Natural killer cell treated with Interleukin-12 subunit alpha and Interleukin-12 subunit beta and Interleukin-15 and Interleukin-18, amount 100 ng/mL, for 72 hours (primary cell): ENCODE data around the gene ZNF320. TPM values are rescaled to one million over a fixed set of nuclear protein-coding genes. Genes with fewer than 3 reads are reported as not detected.
A peak's percentile ranks its signal among the peaks of the same experiment; 100 is the strongest.
"Not testable (repeated sequence)": the region's sequence is repeated elsewhere in the genome, so short reads cannot be mapped to it uniquely, and the experiment has no call there.

ENCODE experiments used
- ATAC-seq, 2 donors: fragments of 150-1000 bp; cut with Tn5 transposase in 1 of 2; sonication (Bioruptor Pico), chemical (Tn5 transposase) in 1 of 2; 2 replicates each; pipeline ENCODE4 v1.10.0; 2021
- DNase-seq: peaks from one replicate; pipeline ENCODE4 v3.0.0; 2022; ENCODE audit warnings: low spot score
- H3K27ac Mint-ChIP-seq, 2 donors: 1 replicate in 1 of 2; 2 replicates in 1 of 2; pipeline ENCODE4 v1.8.0; 2022; ENCODE audit warnings: mixed read lengths in 2 of 2, mild to moderate bottlenecking in 1 of 2, moderate library complexity in 1 of 2
- H3K27me3 Mint-ChIP-seq, 2 donors: 1 replicate in 1 of 2; 2 replicates in 1 of 2; pipeline ENCODE4 v1.8.0; 2022; ENCODE audit warnings: mixed read lengths in 2 of 2
- H3K36me3 Mint-ChIP-seq: one replicate; pipeline ENCODE4 v1.8.0; 2022; ENCODE audit warnings: mixed read lengths
- H3K4me1 Mint-ChIP-seq, 2 donors: 1 replicate in 1 of 2; 2 replicates in 1 of 2; pipeline ENCODE4 v1.8.0; 2022; ENCODE audit warnings: low read depth in 2 of 2, mixed read lengths in 2 of 2, mild to moderate bottlenecking in 1 of 2
- H3K4me3 Mint-ChIP-seq: one replicate; pipeline ENCODE4 v1.8.0; 2022; ENCODE audit warnings: mixed read lengths
- H3K9me3 Mint-ChIP-seq: 2 replicates; pipeline ENCODE4 v1.8.0; 2022; ENCODE audit warnings: mixed read lengths
- total RNA-seq, 2 donors: library from RNA; stranded (reverse); gene quantifications; one replicate each; pipeline ENCODE4 v1.2.3, GENCODE V29; 2022

The ZNF320 gene
- 10 to 100 TPM; 13.9 to 15.4 TPM for total RNA-seq

- Mint-ChIP-seq H3K27me3 (no peaks in the 10 kb centered on the region), H3K27ac (peak within 1 kb of the TSS; percentile 75 to 79), H3K36me3 (peaks cover 5% of the 10 kb centered on the region), H3K9me3 (no peaks in the 10 kb centered on the region), H3K4me1 (peaks cover 0 to 23% of the 10 kb centered on the region in 2 donors), H3K4me3 (peak within 1 kb of the TSS; percentile 87)
- ATAC-seq (peak; percentile 100), DNase-seq (peak; percentile 96)
These were observed at the start of gene ZNF320 for GRCh38 chr19:52897138-52897935. TSS of gene ZNF320 (minus strand) at chr19:52897635. CDS start at chr19:52890255, 7,380 bp downstream.

- Mint-ChIP-seq H3K27me3 (no peaks in the 10 kb centered on the region), H3K4me3 (no peak overlapping the region), H3K36me3 (peaks cover 27% of the 10 kb centered on the region), H3K4me1 (peaks cover 5 to 6% of the 10 kb centered on the region in 2 donors), H3K27ac (no peak overlapping the region), H3K9me3 (peaks cover 17% of the 10 kb centered on the region)
- ATAC-seq (no peak), DNase-seq (no peak)
These were observed 49.2 kb upstream of the ZNF320 start for GRCh38 chr19:52946322-52947310.

GRCh38 chr19:52945652-52946321 lies 48.4 kb upstream of the ZNF320 start:
- no peak overlapping the region for H3K27ac Mint-ChIP-seq
- no peak for ATAC-seq

GRCh38 chr19:52944703-52945493 lies 47.5 kb upstream of the ZNF320 start:
- not testable (repeated sequence) for H3K27ac Mint-ChIP-seq, DNase-seq, ATAC-seq, H3K27me3 Mint-ChIP-seq, H3K4me3 Mint-ChIP-seq, H3K9me3 Mint-ChIP-seq
- H3K4me1 Mint-ChIP-seq, result peaks cover 11% of the 10 kb centered on the region in 2 donors
- peaks cover 12% of the 10 kb centered on the region for H3K36me3 Mint-ChIP-seq

More at GRCh38 chr19:52945652-52946321, 48.4 kb upstream of the ZNF320 start:
- Mint-ChIP-seq H3K27me3 (no peaks in the 10 kb centered on the region), H3K4me1 (peaks cover 11% of the 10 kb centered on the region in 2 donors), H3K4me3 (no peak overlapping the region), H3K36me3 (peaks cover 21% of the 10 kb centered on the region), H3K9me3 (peaks cover 15% of the 10 kb centered on the region)
- DNase-seq, result no peak

GRCh38 chr19:52943884-52944643 lies 46.6 kb upstream of the ZNF320 start:
- H3K4me1 Mint-ChIP-seq, result peaks cover 11 to 14% of the 10 kb centered on the region in 2 donors
- no peaks in the 10 kb centered on the region for H3K9me3 Mint-ChIP-seq
- DNase-seq (no peak), ATAC-seq (no peak)
- H3K36me3 Mint-ChIP-seq, result peaks cover 5% of the 10 kb centered on the region
- no peak overlapping the region for H3K27ac Mint-ChIP-seq
- no peaks in the 10 kb centered on the region for H3K27me3 Mint-ChIP-seq
- no peak overlapping the region for H3K4me3 Mint-ChIP-seq

GRCh38 chr19:52943134-52943883 lies 45.9 kb upstream of the ZNF320 start:
- H3K4me1 Mint-ChIP-seq, result peaks cover 18 to 21% of the 10 kb centered on the region in 2 donors
- peak overlapping the region; percentile 96 for H3K4me3 Mint-ChIP-seq
- DNase-seq (no peak), ATAC-seq (no peak)
- no peaks in the 10 kb centered on the region for H3K9me3 Mint-ChIP-seq
- H3K27ac Mint-ChIP-seq, result no peak overlapping the region
- no peaks in the 10 kb centered on the region for H3K27me3 Mint-ChIP-seq
- H3K36me3 Mint-ChIP-seq, result peaks cover 5% of the 10 kb centered on the region

- H3K36me3 Mint-ChIP-seq, result peaks cover 5% of the 10 kb centered on the region
- ATAC-seq, result peak; percentile 100
- no peaks in the 10 kb centered on the region for H3K9me3 Mint-ChIP-seq
- peaks cover 19 to 21% of the 10 kb centered on the region in 2 donors for H3K4me1 Mint-ChIP-seq
- H3K27ac Mint-ChIP-seq, result peak overlapping the region; percentile 71 to 93
- H3K4me3 Mint-ChIP-seq, result peak overlapping the region; percentile 96
- peak; percentile 95 for DNase-seq
- no peaks in the 10 kb centered on the region for H3K27me3 Mint-ChIP-seq
These were observed 45.1 kb upstream of the ZNF320 start for GRCh38 chr19:52942386-52943133.

- DNase-seq, result no peak
- Mint-ChIP-seq H3K27me3 (no peaks in the 10 kb centered on the region), H3K9me3 (no peaks in the 10 kb centered on the region), H3K36me3 (peaks cover 5% of the 10 kb centered on the region), H3K4me3 (peak overlapping the region; percentile 96), H3K27ac (peak overlapping the region; percentile 71 to 93), H3K4me1 (peaks cover 20 to 23% of the 10 kb centered on the region in 2 donors)
- peak; percentile 9 to 34 for ATAC-seq
These were observed 44.5 kb upstream of the ZNF320 start for GRCh38 chr19:52941941-52942385.

- not testable (repeated sequence) for DNase-seq, H3K27me3 Mint-ChIP-seq, H3K9me3 Mint-ChIP-seq, H3K36me3 Mint-ChIP-seq, ATAC-seq
- Mint-ChIP-seq H3K27ac (peak overlapping the region; percentile 71 to 93), H3K4me1 (peaks cover 25 to 28% of the 10 kb centered on the region in 2 donors), H3K4me3 (peak overlapping the region; percentile 96)
These were observed 44.1 kb upstream of the ZNF320 start for GRCh38 chr19:52941523-52941922.

GRCh38 chr19:52940905-52941304 lies 43.5 kb upstream of the ZNF320 start:
- peaks cover 27 to 34% of the 10 kb centered on the region in 2 donors for H3K4me1 Mint-ChIP-seq
- ATAC-seq, H3K36me3 Mint-ChIP-seq, H3K9me3 Mint-ChIP-seq, DNase-seq, H3K27me3 Mint-ChIP-seq: not testable (repeated sequence)
- peak overlapping the region; percentile 71 to 93 for H3K27ac Mint-ChIP-seq
- peak overlapping the region; percentile 96 for H3K4me3 Mint-ChIP-seq

GRCh38 chr19:52938761-52939160 lies 41.3 kb upstream of the ZNF320 start:
- DNase-seq (no peak), ATAC-seq (no peak)
- H3K27me3 Mint-ChIP-seq, result no peaks in the 10 kb centered on the region
- H3K4me1 Mint-ChIP-seq, result peaks cover 27 to 38% of the 10 kb centered on the region in 2 donors
- no peaks in the 10 kb centered on the region for H3K9me3 Mint-ChIP-seq
- peak overlapping the region in 1 of 2 donors; percentile 81 for H3K27ac Mint-ChIP-seq
- no peak overlapping the region for H3K4me3 Mint-ChIP-seq
- H3K36me3 Mint-ChIP-seq, result peaks cover 5% of the 10 kb centered on the region
